Endodermal cell (in vitro differentiated cells): Measurements from ENCODE around the gene MR1. TPM values are rescaled to one million over a fixed set of nuclear protein-coding genes. Genes with fewer than 3 reads are reported as not detected.

Experiments used
- DNase-seq: peaks from one replicate; pipeline ENCODE4 v3.0.0-alpha.2; 2017
- H3K27ac ChIP-seq: 2 replicates; pipeline ENCODE4 v1.5.1; 2013; ENCODE audit warnings: mild to moderate bottlenecking, low read depth, low read length, moderate library complexity
- H3K27me3 ChIP-seq: 2 replicates; pipeline ENCODE4 v1.6.1; 2013; ENCODE audit warnings: mild to moderate bottlenecking, low read length, moderate library complexity; ENCODE audit not compliant: insufficient read depth, control insufficient read depth, poor library complexity, severe bottlenecking
- H3K36me3 ChIP-seq: 2 replicates; pipeline ENCODE4 v1.7.0; 2013; ENCODE audit warnings: mild to moderate bottlenecking, low read length, moderate library complexity; ENCODE audit not compliant: control insufficient read depth, insufficient read depth
- H3K4me1 ChIP-seq: one replicate; pipeline ENCODE4 v1.7.0; 2013; ENCODE audit warnings: low read length; ENCODE audit not compliant: control insufficient read depth, insufficient read depth
- H3K4me3 ChIP-seq: 2 replicates; pipeline ENCODE4 v1.5.1; 2013; ENCODE audit warnings: mild to moderate bottlenecking, low read length, moderate library complexity
- H3K9ac ChIP-seq: 2 replicates; pipeline ENCODE4 v1.6.1; 2013; ENCODE audit warnings: mild to moderate bottlenecking, low read length, moderate library complexity; ENCODE audit not compliant: poor library complexity, severe bottlenecking; ENCODE audit errors: extremely low read depth
- H3K9me3 ChIP-seq: 2 replicates; pipeline ENCODE4 v1.6.1; 2013; ENCODE audit warnings: mild to moderate bottlenecking, low read length, moderate library complexity; ENCODE audit not compliant: control insufficient read depth
- H3K27ac Mint-ChIP-seq: 2 replicates; pipeline ENCODE4 v1.8.0; 2020; ENCODE audit warnings: mixed read lengths
- H3K27me3 Mint-ChIP-seq: 2 replicates; pipeline ENCODE4 v1.8.0; 2021; ENCODE audit warnings: mild to moderate bottlenecking, mixed read lengths; ENCODE audit not compliant: insufficient read depth
- H3K36me3 Mint-ChIP-seq: 2 replicates; pipeline ENCODE4 v1.8.0; 2020; ENCODE audit warnings: low read depth, mixed read lengths
- H3K4me1 Mint-ChIP-seq: 2 replicates; pipeline ENCODE4 v1.8.0; 2020; ENCODE audit warnings: mixed read lengths
- H3K4me3 Mint-ChIP-seq: 2 replicates; pipeline ENCODE4 v1.8.0; 2020; ENCODE audit warnings: mild to moderate bottlenecking, moderate library complexity, mixed read lengths
- H3K9me3 Mint-ChIP-seq: 2 replicates; pipeline ENCODE4 v1.8.0; 2020; ENCODE audit warnings: mild to moderate bottlenecking, mixed read lengths
- WGBS, 2 experiments: methylation state at CpG; one replicate each; pipeline versions ENCODE4 v1.1.5 to v1.1.7; 2013; ENCODE audit warnings: missing lambda C conversion rate in 2 of 2, mixed read lengths in 1 of 2; ENCODE audit not compliant: insufficient coverage in 1 of 2, insufficient read length in 1 of 2; 5-methylcytosine and 5-hydroxymethylcytosine counted together
- total RNA-seq, 2 donors: library from RNA; stranded (reverse); fragmentation: NEBNext Ultra II Directional in 1 of 2; extraction: Animal tissue kit (Norgen Biotek cat#: 25700) in 1 of 2; gene quantifications; 2 replicates in 1 of 2; 3 replicates in 1 of 2; pipeline ENCODE4 v1.2.1, GENCODE V29; 2021
- TF ChIP-seq, protein P1 (sequence below): fragments of 200-600 bp; sonication (generic); conservative IDR thresholded peaks from 2 replicates; pipeline ENCODE4 v1.5.0; 2021; ENCODE audit warnings: antibody characterized with exemption, mild to moderate bottlenecking

Gene MR1
- total RNA-seq, 2 donors from 2014 or later: 0.22 to 0.35 TPM

DNA sequence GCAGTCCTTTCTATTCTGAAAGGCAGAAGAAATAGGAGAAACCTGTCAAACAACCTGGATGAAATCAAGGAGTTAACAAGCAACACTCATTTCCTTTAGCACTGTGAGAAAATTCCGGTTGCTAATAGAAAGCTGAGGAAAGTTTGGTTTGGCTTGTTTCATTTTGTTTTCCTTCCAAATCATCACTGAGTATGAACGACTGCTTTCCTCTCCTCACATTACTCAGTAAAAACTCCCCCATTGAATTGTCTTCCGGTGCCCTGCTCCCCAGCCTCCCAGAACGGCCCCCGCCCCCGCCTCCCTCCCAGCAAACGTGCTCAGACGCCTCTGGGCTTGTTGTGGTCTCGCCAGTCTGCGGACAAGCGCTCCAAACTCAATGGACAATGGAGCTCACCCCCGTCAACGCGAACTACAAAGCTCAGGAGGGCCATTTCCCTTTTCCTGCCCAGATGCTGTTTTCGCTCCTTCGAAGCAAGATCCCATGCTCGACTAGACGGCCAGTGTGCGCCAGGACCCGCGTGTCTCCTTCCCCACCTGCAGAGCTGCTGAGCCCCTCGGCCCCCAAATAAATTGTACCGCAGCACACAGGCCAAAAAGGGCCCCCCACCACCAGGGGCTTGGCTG, 11.9 kb upstream of the MR1 start:
- Mint-ChIP-seq H3K4me3 (peak overlapping the region; percentile 98), H3K9me3 (no peaks in the 10 kb centered on the region), H3K27ac (peak overlapping the region; percentile 96), H3K4me1 (peaks cover 14% of the 10 kb centered on the region), H3K36me3 (peaks cover 7% of the 10 kb centered on the region), H3K27me3 (no peaks in the 10 kb centered on the region)
- H3K4me3 ChIP-seq: peak overlapping the region; percentile 97
- no peaks in the 10 kb centered on the region for H3K36me3 ChIP-seq
- H3K9ac ChIP-seq: peak overlapping the region; percentile 75
- no peaks in the 10 kb centered on the region for H3K4me1 ChIP-seq
- 0 to 2% methylated on average over 7 to 23 of the region's 23 CpGs for WGBS, 2 experiments
- H3K9me3 ChIP-seq: no peaks in the 10 kb centered on the region
- peaks cover 7% of the 10 kb centered on the region for H3K27me3 ChIP-seq
- TF ChIP-seq, protein P1, sequence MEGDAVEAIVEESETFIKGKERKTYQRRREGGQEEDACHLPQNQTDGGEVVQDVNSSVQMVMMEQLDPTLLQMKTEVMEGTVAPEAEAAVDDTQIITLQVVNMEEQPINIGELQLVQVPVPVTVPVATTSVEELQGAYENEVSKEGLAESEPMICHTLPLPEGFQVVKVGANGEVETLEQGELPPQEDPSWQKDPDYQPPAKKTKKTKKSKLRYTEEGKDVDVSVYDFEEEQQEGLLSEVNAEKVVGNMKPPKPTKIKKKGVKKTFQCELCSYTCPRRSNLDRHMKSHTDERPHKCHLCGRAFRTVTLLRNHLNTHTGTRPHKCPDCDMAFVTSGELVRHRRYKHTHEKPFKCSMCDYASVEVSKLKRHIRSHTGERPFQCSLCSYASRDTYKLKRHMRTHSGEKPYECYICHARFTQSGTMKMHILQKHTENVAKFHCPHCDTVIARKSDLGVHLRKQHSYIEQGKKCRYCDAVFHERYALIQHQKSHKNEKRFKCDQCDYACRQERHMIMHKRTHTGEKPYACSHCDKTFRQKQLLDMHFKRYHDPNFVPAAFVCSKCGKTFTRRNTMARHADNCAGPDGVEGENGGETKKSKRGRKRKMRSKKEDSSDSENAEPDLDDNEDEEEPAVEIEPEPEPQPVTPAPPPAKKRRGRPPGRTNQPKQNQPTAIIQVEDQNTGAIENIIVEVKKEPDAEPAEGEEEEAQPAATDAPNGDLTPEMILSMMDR: no peak
- peak; percentile 85 for DNase-seq
- H3K27ac ChIP-seq: peak overlapping the region; percentile 93

DNA sequence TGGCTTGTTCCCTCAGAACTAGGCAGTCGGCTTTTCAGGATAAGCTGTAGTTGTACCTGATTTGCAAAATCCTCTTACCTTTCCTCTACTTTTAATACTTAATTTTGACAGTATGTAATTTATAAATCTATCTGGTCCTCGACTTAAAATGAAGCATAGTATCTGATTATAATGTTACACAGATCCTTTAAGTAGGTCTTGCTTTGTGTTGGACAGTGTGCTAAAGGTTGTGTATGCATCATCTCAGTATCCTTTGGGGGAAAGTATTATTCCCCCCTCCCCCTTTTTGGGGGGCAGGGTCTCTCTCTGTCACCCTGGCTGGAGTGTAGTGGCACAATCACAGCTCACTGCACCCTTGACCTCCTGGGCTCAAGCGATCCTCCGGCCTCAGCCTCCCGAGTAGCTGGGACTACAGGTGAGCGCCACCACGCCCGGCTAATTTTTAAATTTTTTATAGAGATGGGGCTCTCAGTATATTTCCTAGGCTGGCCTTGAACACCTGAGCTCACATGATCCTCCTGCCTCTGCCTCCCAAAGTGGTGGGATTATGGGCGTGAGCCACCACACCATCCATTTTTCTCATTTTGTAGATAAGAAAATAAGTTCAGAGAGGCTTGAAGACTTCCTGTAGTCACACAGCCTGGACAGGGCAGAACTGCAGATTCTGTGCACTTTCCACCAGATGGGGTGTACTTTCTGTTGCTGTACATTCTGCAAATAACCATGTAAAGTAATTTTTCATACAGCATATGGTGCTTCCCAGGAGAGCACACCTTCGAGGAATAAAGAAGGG, 10.3 kb upstream of the MR1 start:
- H3K27me3 Mint-ChIP-seq: no peaks in the 10 kb centered on the region
- Histone ChIP-seq H3K9me3 (no peaks in the 10 kb centered on the region), H3K4me3 (no peak overlapping the region), H3K36me3 (no peaks in the 10 kb centered on the region), H3K4me1 (no peaks in the 10 kb centered on the region), H3K27ac (no peak overlapping the region), H3K27me3 (peaks cover 7% of the 10 kb centered on the region), H3K9ac (no peak overlapping the region)
- no peaks in the 10 kb centered on the region for H3K9me3 Mint-ChIP-seq
- H3K36me3 Mint-ChIP-seq: peaks cover 3% of the 10 kb centered on the region
- H3K27ac Mint-ChIP-seq: no peak overlapping the region
- H3K4me1 Mint-ChIP-seq: peaks cover 14% of the 10 kb centered on the region
- TF ChIP-seq, protein P1: no peak
- H3K4me3 Mint-ChIP-seq: peak overlapping the region; percentile 98
- 85 to 95% methylated on average over 7 to 9 of the region's 10 CpGs for whole genome bisulfite sequencing, 2 experiments
- DNase-seq: no peak

DNA sequence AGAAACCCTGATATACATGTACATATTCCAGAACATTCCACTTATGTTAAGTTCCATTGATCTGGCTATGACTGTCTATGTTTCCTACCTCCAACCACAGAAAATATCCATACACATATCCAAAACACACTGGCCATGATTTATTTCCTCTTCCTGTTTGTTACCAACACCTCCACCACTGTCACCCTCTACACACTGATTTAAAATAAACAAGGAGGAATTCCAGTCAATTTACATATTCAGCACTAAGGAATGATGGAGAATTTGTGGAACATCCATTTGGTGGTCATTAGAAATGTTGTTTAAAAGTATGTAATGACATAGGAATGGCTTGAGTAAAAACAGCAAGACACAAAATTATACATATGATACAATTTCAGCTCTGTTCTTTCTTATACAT, 5.6 kb upstream of the MR1 start:
- H3K27me3 Mint-ChIP-seq: no peaks in the 10 kb centered on the region
- no peaks in the 10 kb centered on the region for H3K36me3 Mint-ChIP-seq
- TF ChIP-seq, protein P1: no peak

More for the DNA sequence above, 5.6 kb upstream of the MR1 start:
- peaks cover 2% of the 10 kb centered on the region for H3K4me1 ChIP-seq
- no peak for DNase-seq
- no peak overlapping the region for H3K27ac ChIP-seq
- no peaks in the 10 kb centered on the region for H3K9me3 Mint-ChIP-seq
- H3K4me3 ChIP-seq: no peak overlapping the region
- H3K27ac Mint-ChIP-seq: no peak overlapping the region
- H3K9ac ChIP-seq: no peak overlapping the region
- H3K4me3 Mint-ChIP-seq: no peak overlapping the region
- no peaks in the 10 kb centered on the region for H3K36me3 ChIP-seq
- no peaks in the 10 kb centered on the region for H3K9me3 ChIP-seq
- peaks cover 7% of the 10 kb centered on the region for H3K27me3 ChIP-seq
- H3K4me1 Mint-ChIP-seq: peaks cover 6% of the 10 kb centered on the region
